Stomach (tissue), 9 donors: ENCODE data around the gene LYSET. TPM values are rescaled to one million over a fixed set of nuclear protein-coding genes. Genes with fewer than 3 reads are reported as not detected.
"Not testable (repeated sequence)": the region's sequence is repeated elsewhere in the genome, so short reads cannot be mapped to it uniquely, and the experiment has no call there.

Experiments
- DNase-seq, 2 donors: peaks; one replicate each; pipeline versions ENCODE4 v3.0.0 to v3.0.0-alpha.2; 2013 to 2019
- H3K27ac ChIP-seq, 5 donors: fragments of 200-600 bp in 4 of 5; sonication (generic) in 4 of 5; one replicate each; pipeline ENCODE4 v1.5.1; 2013 to 2019; ENCODE audit warnings: mild to moderate bottlenecking in 1 of 5, moderate library complexity in 1 of 5
- H3K27me3 ChIP-seq, 3 donors: fragments of 200-600 bp; sonication (generic); one replicate each; pipeline ENCODE4 v1.5.1; 2017 to 2019; ENCODE audit warnings: mixed run types in 1 of 3
- H3K36me3 ChIP-seq, 4 donors: fragments of 200-600 bp; sonication (generic); 1 replicate in 3 of 4; 2 replicates in 1 of 4; pipeline ENCODE4 v1.5.1; 2016 to 2019
- H3K4me1 ChIP-seq, 4 donors: fragments of 200-600 bp; sonication (generic); one replicate each; pipeline ENCODE4 v1.5.1; 2016 to 2019
- H3K4me3 ChIP-seq, 4 donors: fragments of 200-600 bp; sonication (generic) in 3 of 4; one replicate each; pipeline ENCODE4 v1.5.1; 2016 to 2019; ENCODE audit warnings: mild to moderate bottlenecking in 1 of 4
- H3K9me3 ChIP-seq, 4 donors: fragments of 200-600 bp; sonication (generic); one replicate each; pipeline ENCODE4 v1.5.1; 2016 to 2019
- CTCF ChIP-seq, 7 experiments: fragments of 450-650 bp in 4 of 7; fragments of 200-600 bp in 3 of 7; sonication (generic) in 3 of 7; IDR thresholded peaks; one replicate each; pipeline ENCODE4 v1.5.1; 2016 to 2019; ENCODE audit warnings: antibody characterized with exemption in 7 of 7, control low read depth in 2 of 7, mild to moderate bottlenecking in 1 of 7
- EP300 ChIP-seq: sonication (generic); formaldehyde crosslinking; IDR thresholded peaks from one replicate; pipeline ENCODE4 v1.6.1; 2017; ENCODE audit warnings: antibody characterized with exemption
- POLR2A ChIP-seq, 4 donors: fragments of 450-650 bp; IDR thresholded peaks; one replicate each; pipeline ENCODE4 v1.6.1; 2016; ENCODE audit warnings: antibody characterized with exemption in 4 of 4, control low read depth in 2 of 4, mild to moderate bottlenecking in 1 of 4, moderate library complexity in 1 of 4
- POLR2AphosphoS5 ChIP-seq, 3 donors: sonication (generic); formaldehyde crosslinking; IDR thresholded peaks; one replicate each; pipeline ENCODE4 v1.6.1; 2016; ENCODE audit warnings: antibody characterized with exemption in 3 of 3
- WGBS, 5 donors: extraction: QIAGEN DNeasy Blood & Tissue Kit in 3 of 5; methylation state at CpG; one replicate each; pipeline versions ENCODE4 v1.1.5 to v1.1.7; 2013 to 2018; 5-methylcytosine and 5-hydroxymethylcytosine counted together
- intact Hi-C: fragments of 100-400 bp; cut with DNase I; formaldehyde crosslinking; loops from one replicate; pipeline ENCODE4 v1.15.1; 2023; ENCODE audit warnings: low total_unique reads
- polyA plus RNA-seq, 3 donors: library from polyadenylated mRNA; stranded (reverse); fragments of 200-250 nt; gene quantifications; one replicate each; pipeline ENCODE4 v1.2.3, GENCODE V29; 2013
- total RNA-seq, 5 donors: library from RNA; depleted of rRNA; stranded (reverse); fragments of >200 nt; gene quantifications; one replicate each; pipeline versions ENCODE4 v1.1.0 to v1.2.3, GENCODE V29; 2014 to 2016
- donor health status: healthy with polysubstance abuse.
- donor health status: Bipolar disorder and iron deficiency.
- donor health status: healthy.

Gene LYSET
- total and polyA plus RNA-seq, 8 donors: 0.87 to 23.8 (median 8.2) TPM

- Histone ChIP-seq H3K4me1 (peaks cover 3 to 12% (median 9%) of the 10 kb centered on the region in 4 donors), H3K36me3 (no peaks in the 10 kb centered on the region), H3K4me3 (no peak overlapping the region), H3K27me3 (no peaks in the 10 kb centered on the region), H3K9me3 (no peaks in the 10 kb centered on the region), H3K27ac (peak overlapping the region in 2 of 5 donors; percentile 12 to 36)
- peak; percentile 54 to 63 for DNase-seq
- intact Hi-C loops: no loop called here
- no peak for TF ChIP-seq EP300
- no peak for TF ChIP-seq POLR2AphosphoS5 (IDR thresholded peaks at IDR 0.05)
- no peak for TF ChIP-seq CTCF (IDR thresholded peaks at IDR 0.05)
- TF ChIP-seq POLR2A (IDR thresholded peaks at IDR 0.05): no peak
- WGBS, 5 donors: 27 to 48% (median 33%) methylated on average over 16 of the region's 16 CpGs
Observed at GRCh38 chr14:93150227-93151208, 34.6 kb upstream of the LYSET start.

- no peaks in the 10 kb centered on the region for H3K9me3 ChIP-seq
- no peak for TF ChIP-seq POLR2A (IDR thresholded peaks at IDR 0.05)
- TF ChIP-seq CTCF (IDR thresholded peaks at IDR 0.05): no peak
- no peak for TF ChIP-seq EP300
- TF ChIP-seq POLR2AphosphoS5 (IDR thresholded peaks at IDR 0.05): no peak
- H3K27ac ChIP-seq: no peak overlapping the region
- peaks cover 3 to 12% (median 9%) of the 10 kb centered on the region in 4 donors for H3K4me1 ChIP-seq
- H3K36me3 ChIP-seq: no peaks in the 10 kb centered on the region
- intact Hi-C loops: no loop called here
- no peak for DNase-seq
- no peaks in the 10 kb centered on the region for H3K27me3 ChIP-seq
- WGBS, 5 donors: 80 to 90% (median 87%) methylated on average over 7 of the region's 7 CpGs
- no peak overlapping the region for H3K4me3 ChIP-seq
Observed at GRCh38 chr14:93153121-93153520, 32.0 kb upstream of the LYSET start.

GRCh38 chr14:93155667-93156066, 29.4 kb upstream of the LYSET start:
- H3K4me1 ChIP-seq: peaks cover 0 to 8% (median 3%) of the 10 kb centered on the region in 4 donors
- no peaks in the 10 kb centered on the region for H3K9me3 ChIP-seq
- H3K4me3 ChIP-seq: no peak overlapping the region
- no peak for TF ChIP-seq CTCF (IDR thresholded peaks at IDR 0.05)
- TF ChIP-seq POLR2AphosphoS5 (IDR thresholded peaks at IDR 0.05): no peak
- TF ChIP-seq POLR2A (IDR thresholded peaks at IDR 0.05): no peak
- no peak for TF ChIP-seq EP300
- H3K36me3 ChIP-seq: no peaks in the 10 kb centered on the region
- no peaks in the 10 kb centered on the region for H3K27me3 ChIP-seq
- no peak overlapping the region for H3K27ac ChIP-seq
- DNase-seq: peak in 1 of 2 donors; percentile 20
- intact Hi-C loops: no loop called here
- WGBS, 5 donors: 24 to 59% (median 41%) methylated on average over 2 of the region's 2 CpGs

- H3K4me1 ChIP-seq: no peaks in the 10 kb centered on the region
- intact Hi-C loops: no loop called here
- WGBS, 5 donors: 84 to 94% (median 89%) methylated on average over 7 to 8 of the region's 8 CpGs
- H3K4me3 ChIP-seq: no peak overlapping the region
- H3K9me3 ChIP-seq: no peaks in the 10 kb centered on the region
- no peak overlapping the region for H3K27ac ChIP-seq
- H3K36me3 ChIP-seq: no peaks in the 10 kb centered on the region
- TF ChIP-seq CTCF (IDR thresholded peaks at IDR 0.05): no peak
- no peak for TF ChIP-seq EP300
- TF ChIP-seq POLR2A (IDR thresholded peaks at IDR 0.05): no peak
- no peak for TF ChIP-seq POLR2AphosphoS5 (IDR thresholded peaks at IDR 0.05)
- H3K27me3 ChIP-seq: no peaks in the 10 kb centered on the region
- no peak for DNase-seq
Observed at GRCh38 chr14:93156693-93157369, 28.3 kb upstream of the LYSET start.

- H3K36me3 ChIP-seq, H3K9me3 ChIP-seq, H3K27me3 ChIP-seq, intact Hi-C loops, DNase-seq, H3K4me3 ChIP-seq, H3K27ac ChIP-seq, H3K4me1 ChIP-seq: not testable (repeated sequence)
- WGBS, 5 donors: 74 to 92% (median 90%) methylated on average over 7 of the region's 7 CpGs
Observed at GRCh38 chr14:93158349-93158748, 26.8 kb upstream of the LYSET start.

GRCh38 chr14:93159625-93160352, 25.3 kb upstream of the LYSET start:
- H3K36me3 ChIP-seq, H3K4me1 ChIP-seq, H3K4me3 ChIP-seq, H3K27me3 ChIP-seq, DNase-seq, H3K27ac ChIP-seq, H3K9me3 ChIP-seq, intact Hi-C loops: not testable (repeated sequence)
- WGBS, 5 donors: 46 to 65% (median 50%) methylated on average over 5 of the region's 5 CpGs
